ENCODE data around the gene CABLES2. TPM values are rescaled to one million over a fixed set of nuclear protein-coding genes. Genes with fewer than 3 reads are reported as not detected.

CABLES2 gene
- total and polyA plus RNA-seq, 2 donors (not counting 3 experiments of a cell fraction or from before 2014, with no cell fraction given): 7.8 to 9.9 TPM

- Histone ChIP-seq H3K9ac (replicated peaks; ENCODE audit: extremely low read depth, insufficient read depth, low read length) (no peak overlapping the region), H3K4me3 (replicated peaks in 1 of 3; ENCODE audit: insufficient read depth in 1 of 3, low read depth in 1 of 3, low read length in 3 of 3) (no peak overlapping the region), H3K4me1 (ENCODE audit: control insufficient read depth, extremely low read depth, insufficient read depth, low read length) (no peaks in the 10 kb centered on the region), H3K27me3 (ENCODE audit: control insufficient read depth in 2 of 2, insufficient read depth in 2 of 2, low read length in 2 of 2) (peaks cover 22 to 26% of the 10 kb centered on the region in 2 experiments), H2AFZ (ENCODE audit: low read depth, low read length) (no peak overlapping the region), H3K9me3 (replicated peaks; ENCODE audit: control insufficient read depth, insufficient read depth, low read length) (no peaks in the 10 kb centered on the region), H3K4me2 (ENCODE audit: insufficient read depth, low read length) (no peak overlapping the region), H3K27ac (ENCODE audit: insufficient read depth, low read depth, low read length) (no peak overlapping the region), H3K36me3 (ENCODE audit: control insufficient read depth in 2 of 2, extremely low read depth in 1 of 2, insufficient read depth in 2 of 2, low read length in 2 of 2) (no peaks in the 10 kb centered on the region), H4K20me1 (replicated peaks; ENCODE audit: control insufficient read depth, extremely low read depth, insufficient read depth, low read length) (no peaks in the 10 kb centered on the region), H3K79me2 (ENCODE audit: control insufficient read depth, insufficient read depth, low read length) (no peaks in the 10 kb centered on the region), H3K9me1 (replicated peaks; ENCODE audit: control insufficient read depth, extremely low read depth, insufficient read depth, low read length) (no peaks in the 10 kb centered on the region)
- dilution Hi-C loops (cut with MboI; ENCODE audit: extremely low pct_ligation_motif_present, low sequenced_read_pairs) (no loop called here), intact Hi-C loops (cut with micrococcal nuclease) (no loop called here)
- FAIRE-seq: no peak
- ChIA-PET CTCF (no interaction called here), POLR2A (no interaction called here)
- DNase-seq (ENCODE audit: low read depth, low spot score): no peak
- BruUV-seq (replicated peaks): no TSS peak
- TF ChIP-seq FOS (IDR thresholded peaks at IDR 0.05; ENCODE audit: borderline replicate concordance, insufficient read depth, low read length) (no peak), POLR2A (IDR thresholded peaks at IDR 0.05; ENCODE audit: low read depth, low read length) (no peak), MYC (IDR thresholded peaks at IDR 0.05; ENCODE audit: low read depth, low read length) (no peak), JUN (IDR thresholded peaks at IDR 0.05; ENCODE audit: borderline replicate concordance, insufficient read depth, insufficient read length, low read depth) (no peak), MAX (IDR thresholded peaks at IDR 0.05; ENCODE audit: insufficient read depth, insufficient read length) (no peak), EZH2 (IDR thresholded peaks at IDR 0.05; ENCODE audit: borderline replicate concordance, low read depth, low read length, severe bottlenecking) (no peak), CTCF (IDR thresholded peaks at IDR 0.05; ENCODE audit: extremely low read depth in 1 of 2, insufficient read depth in 1 of 2, low read depth in 1 of 2, low read length in 2 of 2) (no peak), POLR2AphosphoS5 (IDR thresholded peaks at IDR 0.05; ENCODE audit: insufficient read depth, low read depth, low read length) (no peak), GATA2 (IDR thresholded peaks at IDR 0.05; ENCODE audit: insufficient read depth, insufficient read length, low read depth, low read length) (no peak)
Observed at GRCh38 chr20:62437496-62437895, 30.4 kb upstream of the CABLES2 start.
